Pancreas (tissue), 10 donors: ENCODE measurements around the gene RFK. TPM values are rescaled to one million over a fixed set of nuclear protein-coding genes. Genes with fewer than 3 reads are reported as not detected.

Experiments
- ATAC-seq, 4 donors: fragments of 200-7000 bp; cut with Tn5 transposase; one replicate each; pipeline versions ENCODE4 v1.8.0 to v1.9.1; 2020; ENCODE audit warnings: mild to moderate bottlenecking in 4 of 4, moderate library complexity in 4 of 4
- DNase-seq, 6 donors: peaks; one replicate each; pipeline ENCODE4 v3.0.0-alpha.2; 2020
- FAIRE-seq: peaks from 2 replicates; lab custom pipeline; 2012; peaks lifted over from hg19 to GRCh38; lab: Jason Lieb, UNC
- H3K27ac ChIP-seq, 4 donors: fragments of 200-600 bp; sonication (generic); 1 replicate in 3 of 4; 2 replicates in 1 of 4; pipeline versions ENCODE4 v1.5.0 to v1.8.0; 2020
- H3K27me3 ChIP-seq, 4 donors: fragments of 200-600 bp; one replicate each; pipeline ENCODE4 v1.8.0; 2021
- H3K36me3 ChIP-seq, 3 donors: fragments of 200-600 bp; sonication (generic) in 1 of 3; one replicate each; pipeline versions ENCODE4 v1.5.0 to v1.8.0; 2020 to 2021
- H3K4me1 ChIP-seq, 3 donors: fragments of 200-600 bp; one replicate each; pipeline ENCODE4 v1.8.0; 2021
- H3K4me3 ChIP-seq, 4 donors: fragments of 200-600 bp; sonication (generic) in 2 of 4; one replicate each; pipeline versions ENCODE4 v1.5.0 to v1.8.0; 2020 to 2021
- H3K9me3 ChIP-seq, 4 donors: fragments of 200-600 bp; one replicate each; pipeline ENCODE4 v1.8.0; 2021
- CTCF ChIP-seq, 4 donors: fragments of 200-600 bp; sonication (generic) in 3 of 4; IDR thresholded peaks; one replicate each; pipeline versions ENCODE4 v1.5.0 to v1.8.0; 2021; ENCODE audit warnings: antibody characterized with exemption in 4 of 4
- WGBS, 2 donors: extraction: QIAGEN DNeasy Blood & Tissue Kit; methylation state at CpG; one replicate each; pipeline ENCODE4 v1.1.7; 2013; 5-methylcytosine and 5-hydroxymethylcytosine counted together
- intact Hi-C, 3 donors: fragments of 100-400 bp; cut with DNase I; formaldehyde crosslinking; loops; one replicate each; pipeline versions ENCODE4 v1.11.1 to v1.14.2; 2022
- polyA plus RNA-seq, 2 donors: library from polyadenylated mRNA; stranded (reverse); fragments of 200-250 nt; gene quantifications; one replicate each; pipeline ENCODE4 v1.2.3, GENCODE V29; 2013
- total RNA-seq, 6 donors: library from RNA; stranded (reverse); fragmentation: NEBNext Ultra II Directional in 4 of 6; extraction: Animal tissue kit (Norgen Biotek cat#: 25700) in 4 of 6; gene quantifications; one replicate each; pipeline versions ENCODE4 v1.2.1 to v1.2.4, GENCODE V29; 2021 to 2023
- donor health status: healthy with polysubstance abuse.
- donor health status: DM: no; HTN: no; CAD: no; lungs with moderate emphysema.
- donor health status: DM: no; HTN: no; CAD: no.
- donor health status: control.
- donor health status: control.
- donor health status: Bipolar disorder and iron deficiency.
- donor health status: DM: yes; HTN: yes; CAD: no.
- donor health status: DM: no; HTN: no; CAD: no.
- donor health status: DM: no; HTN: no; CAD: no.
- donor health status: DM: yes; HTN: yes; CAD: no.

Gene RFK
- total and polyA plus RNA-seq, 8 donors: 5.8 to 16.5 (median 10.8) TPM

- no peak for TF ChIP-seq CTCF (IDR thresholded peaks at IDR 0.05)
- Histone ChIP-seq H3K27ac (no peak overlapping the region), H3K27me3 (no peaks in the 10 kb centered on the region), H3K9me3 (no peaks in the 10 kb centered on the region), H3K4me3 (no peak overlapping the region), H3K36me3 (no peaks in the 10 kb centered on the region), H3K4me1 (peaks cover 24 to 33% (median 33%) of the 10 kb centered on the region in 3 donors)
- intact Hi-C loops: no loop called here
- ATAC-seq (no peak), DNase-seq (no peak), FAIRE-seq (no peak)
Measured at GRCh38 chr9:76377791-76378190, 16.4 kb downstream of the RFK start.

- FAIRE-seq (no peak), DNase-seq (peak; percentile 78 to 92 (median 84)), ATAC-seq (peak; percentile 79 to 89 (median 84))
- no peaks in the 10 kb centered on the region for H3K36me3 ChIP-seq
- H3K9me3 ChIP-seq: no peaks in the 10 kb centered on the region
- intact Hi-C loops: loop anchor here in 1 of 3 donors (5.0 kb wide), 1 partner anchor 53 kb away; no protein-coding TSS in a partner anchor
- WGBS, 2 donors: 69 to 71% methylated on average over 10 of the region's 10 CpGs
- no peak for TF ChIP-seq CTCF (IDR thresholded peaks at IDR 0.05)
- H3K27me3 ChIP-seq: no peaks in the 10 kb centered on the region
- H3K4me1 ChIP-seq: peaks cover 34 to 48% (median 48%) of the 10 kb centered on the region in 3 donors
- H3K27ac ChIP-seq: peak overlapping the region in 3 of 4 donors; percentile 70 to 83 (median 77)
- H3K4me3 ChIP-seq: no peak overlapping the region
Measured at GRCh38 chr9:76374783-76375559, 19.3 kb downstream of the RFK start.

GRCh38 chr9:76373784-76374474 lies 20.3 kb downstream of the RFK start:
- no peak for ATAC-seq
- no peaks in the 10 kb centered on the region for H3K9me3 ChIP-seq

GRCh38 chr9:76373173-76373783 lies 20.9 kb downstream of the RFK start:
- no peaks in the 10 kb centered on the region for H3K36me3 ChIP-seq
- peak overlapping the region; percentile 44 to 83 (median 74) for H3K27ac ChIP-seq
- no peak for TF ChIP-seq CTCF (IDR thresholded peaks at IDR 0.05)
- H3K4me1 ChIP-seq: peaks cover 45 to 59% (median 56%) of the 10 kb centered on the region in 3 donors
- H3K9me3 ChIP-seq: no peaks in the 10 kb centered on the region
- intact Hi-C loops: loop anchor here in 1 of 3 donors (5.0 kb wide), 1 partner anchor 51 kb away; no protein-coding TSS in a partner anchor
- peak in 5 of 6 donors; percentile 63 to 90 (median 86) for DNase-seq
- FAIRE-seq: no peak
- no peak overlapping the region for H3K4me3 ChIP-seq
- 6 to 9% methylated on average over 4 of the region's 4 CpGs for WGBS, 2 donors
- no peaks in the 10 kb centered on the region for H3K27me3 ChIP-seq
- ATAC-seq: peak; percentile 87 to 93 (median 91)

More at GRCh38 chr9:76373784-76374474, 20.3 kb downstream of the RFK start:
- Histone ChIP-seq H3K27ac (peak overlapping the region; percentile 44 to 83 (median 74)), H3K4me3 (no peak overlapping the region), H3K4me1 (peaks cover 39 to 53% (median 51%) of the 10 kb centered on the region in 3 donors), H3K27me3 (no peaks in the 10 kb centered on the region), H3K36me3 (no peaks in the 10 kb centered on the region)
- WGBS, 2 donors: 60 to 61% methylated on average over 6 of the region's 6 CpGs
- no peak for TF ChIP-seq CTCF (IDR thresholded peaks at IDR 0.05)
- intact Hi-C loops: loop anchor here in 1 of 3 donors (5.0 kb wide), 1 partner anchor 52 kb away; no protein-coding TSS in a partner anchor
- DNase-seq (no peak), FAIRE-seq (no peak)
